AML-193 (cell line): ENCODE results near the gene TBP.

Source experiments
- DNase-seq, 2 experiments: peaks; one replicate each; lab custom pipeline; 2025; lab: John Stamatoyannopoulos, UW

Gene TBP

GRCh38 chr6:170535004-170535403 is 19.2 kb upstream of the TBP start:
- no peak for DNase-seq

DNA sequence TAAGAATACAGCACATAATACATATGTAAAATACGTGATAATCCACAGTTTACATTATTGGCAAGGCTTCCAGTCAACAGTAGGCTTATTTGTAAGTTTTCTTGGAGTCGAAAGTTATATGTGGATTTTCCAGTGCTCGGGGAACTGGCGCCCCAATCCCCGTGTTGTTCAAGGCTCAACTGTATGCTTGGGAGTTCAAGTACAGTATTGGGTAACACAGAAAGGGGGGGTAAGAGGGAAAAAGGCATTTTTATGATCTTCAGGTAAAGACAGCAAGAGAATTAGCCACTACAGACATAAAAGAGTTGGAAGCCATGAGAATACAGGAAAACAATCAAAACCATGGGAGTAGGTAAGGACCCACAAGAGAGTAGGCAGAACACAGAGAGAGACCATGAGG is 17.5 kb upstream of the TBP start:
- no peak for DNase-seq

DNA sequence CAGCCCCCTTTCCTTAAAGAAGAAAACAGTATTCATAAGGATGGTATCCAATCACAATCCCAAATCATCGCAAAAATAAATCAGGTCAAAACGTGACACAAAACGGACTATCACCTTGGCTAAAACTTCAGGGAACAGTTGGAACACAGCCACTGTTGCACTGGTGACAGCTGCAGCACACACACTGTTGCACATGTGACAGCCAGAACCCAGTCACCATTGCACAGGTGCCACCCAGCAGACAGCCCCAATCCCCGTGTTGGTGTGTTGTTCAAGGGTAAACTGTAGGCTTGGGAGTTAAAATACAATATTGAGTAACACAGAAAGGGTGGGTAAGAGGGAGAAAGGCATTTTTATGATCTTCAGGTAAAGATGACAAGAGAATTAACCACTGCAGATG is 16.8 kb upstream of the TBP start:
- DNase-seq: no peak

- no peak for DNase-seq
Measured at GRCh38 chr6:170542031-170542719, 12.0 kb upstream of the TBP start.

DNA sequence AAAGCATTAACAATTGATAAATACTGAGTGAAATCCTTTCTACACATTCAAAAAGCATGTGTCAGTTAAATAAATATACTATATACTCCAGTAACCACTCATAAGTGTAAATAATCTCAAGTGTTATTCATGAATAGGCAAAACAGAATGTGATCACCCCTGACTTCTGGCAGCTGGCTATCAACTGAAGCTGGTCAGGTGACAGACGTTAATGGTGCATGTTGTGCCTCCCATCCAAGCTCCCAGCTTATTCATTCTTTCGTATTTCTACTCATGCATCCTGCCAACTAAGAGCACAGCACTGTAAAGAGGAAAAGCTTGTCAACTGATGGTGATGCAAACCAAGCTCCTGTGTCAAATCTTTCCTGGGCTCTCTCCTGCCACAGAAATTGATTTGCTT is 8.8 kb upstream of the TBP start:
- DNase-seq: no peak

DNA sequence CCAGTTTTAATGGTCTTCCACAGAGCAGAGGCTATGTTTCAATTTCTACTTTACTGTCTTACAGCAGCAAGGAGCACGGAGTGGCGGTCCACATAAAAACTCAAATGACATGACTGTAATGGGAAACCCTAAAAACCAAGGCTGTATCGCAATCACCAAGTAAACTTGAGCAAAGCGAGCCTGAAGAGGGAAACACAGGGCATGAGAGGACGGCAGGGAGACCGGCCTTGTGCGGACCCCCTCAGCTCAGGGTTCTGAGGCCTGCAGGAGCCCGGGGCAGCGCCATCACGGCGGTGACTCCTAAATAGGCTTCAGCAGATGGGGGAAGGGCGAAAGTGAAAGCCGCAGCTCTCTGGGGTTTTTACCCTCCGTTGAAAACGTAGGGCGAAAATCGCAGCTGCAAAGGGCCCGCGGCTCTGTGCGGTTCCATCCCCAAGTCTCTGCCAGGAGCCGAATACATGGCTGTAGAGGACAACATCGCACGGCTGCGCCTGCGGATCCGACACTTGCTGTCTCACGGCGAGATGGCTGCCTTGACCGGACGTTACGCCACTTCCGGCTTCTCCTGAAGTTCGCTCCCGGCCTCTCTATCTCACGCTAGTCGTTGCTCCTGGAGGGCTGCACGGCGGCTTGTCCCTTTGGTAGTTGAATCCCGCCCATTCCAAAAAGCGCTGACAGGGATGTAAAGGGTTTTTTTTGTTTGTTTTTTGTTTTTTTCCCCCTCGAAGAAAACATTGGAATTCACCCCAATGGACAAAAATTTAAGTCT is 1.2 kb upstream of the TBP start, which contains the start of gene PSMB1:
Gene PSMB1, minus strand, starts transcription at position 543 of the 769 bp plus-strand sequence. Its CDS starts 65 bp downstream, at position 478.
- DNase-seq: peak; percentile 89 to 90

GRCh38 chr6:170553534-170554012 is 596 bp upstream of the TBP start:
- DNase-seq: peak; percentile 59 to 75

GRCh38 chr6:170554796-170555137 is 598 bp downstream of the TBP start:
- no peak for DNase-seq

DNA sequence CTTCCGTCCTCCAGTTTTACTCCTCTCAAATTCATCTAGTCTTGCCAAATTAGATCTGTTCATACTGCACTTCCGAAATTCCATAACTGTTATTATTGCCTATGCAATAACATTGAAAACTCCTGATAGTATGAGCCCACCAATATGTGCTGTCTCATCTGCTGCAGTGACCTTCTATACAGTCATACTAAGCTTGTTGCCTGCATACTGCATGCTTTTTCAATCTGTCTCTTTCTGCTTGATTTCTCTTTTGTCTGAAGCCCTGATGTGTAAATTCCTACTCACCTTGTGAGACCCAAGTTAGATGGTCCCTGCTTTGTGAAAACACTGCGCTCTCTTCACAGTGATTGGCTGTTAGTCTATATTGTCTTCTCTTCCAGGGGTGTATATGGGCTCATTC is 1.1 kb downstream of the TBP start:
- no peak for DNase-seq

GRCh38 chr6:170561555-170561954 is 7.4 kb downstream of the TBP start:
- no peak for DNase-seq

GRCh38 chr6:170564936-170565530 is 10.9 kb downstream of the TBP start:
- DNase-seq: no peak

GRCh38 chr6:170572704-170573466 is 18.7 kb downstream of the TBP start:
- DNase-seq: no peak

GRCh38 chr6:170575250-170575649 is 21.1 kb downstream of the TBP start:
- no peak for DNase-seq

GRCh38 chr6:170578909-170579308 is 24.7 kb downstream of the TBP start:
- DNase-seq: no peak

DNA sequence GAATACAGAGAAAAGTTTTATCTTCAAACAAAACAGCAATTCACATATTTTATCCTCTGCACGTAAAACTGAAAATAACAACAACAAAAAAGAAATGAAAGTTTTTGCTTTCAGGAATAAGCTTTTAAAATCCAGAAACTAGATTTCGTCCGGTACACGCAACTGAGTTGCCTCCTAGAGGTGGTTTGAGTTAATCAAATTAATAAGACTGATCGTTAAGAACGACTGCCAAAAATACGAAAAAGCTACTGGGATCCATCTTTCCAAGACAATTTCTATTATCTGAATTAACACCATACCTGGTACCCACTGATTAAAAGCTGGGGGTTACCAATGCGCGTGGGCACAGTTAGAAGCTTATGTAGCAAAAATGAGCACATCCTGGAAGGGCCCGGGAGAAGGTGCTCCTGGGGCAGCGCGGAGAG is 29.6 kb downstream of the TBP start:
- peak; percentile 53 to 54 for DNase-seq

DNA sequence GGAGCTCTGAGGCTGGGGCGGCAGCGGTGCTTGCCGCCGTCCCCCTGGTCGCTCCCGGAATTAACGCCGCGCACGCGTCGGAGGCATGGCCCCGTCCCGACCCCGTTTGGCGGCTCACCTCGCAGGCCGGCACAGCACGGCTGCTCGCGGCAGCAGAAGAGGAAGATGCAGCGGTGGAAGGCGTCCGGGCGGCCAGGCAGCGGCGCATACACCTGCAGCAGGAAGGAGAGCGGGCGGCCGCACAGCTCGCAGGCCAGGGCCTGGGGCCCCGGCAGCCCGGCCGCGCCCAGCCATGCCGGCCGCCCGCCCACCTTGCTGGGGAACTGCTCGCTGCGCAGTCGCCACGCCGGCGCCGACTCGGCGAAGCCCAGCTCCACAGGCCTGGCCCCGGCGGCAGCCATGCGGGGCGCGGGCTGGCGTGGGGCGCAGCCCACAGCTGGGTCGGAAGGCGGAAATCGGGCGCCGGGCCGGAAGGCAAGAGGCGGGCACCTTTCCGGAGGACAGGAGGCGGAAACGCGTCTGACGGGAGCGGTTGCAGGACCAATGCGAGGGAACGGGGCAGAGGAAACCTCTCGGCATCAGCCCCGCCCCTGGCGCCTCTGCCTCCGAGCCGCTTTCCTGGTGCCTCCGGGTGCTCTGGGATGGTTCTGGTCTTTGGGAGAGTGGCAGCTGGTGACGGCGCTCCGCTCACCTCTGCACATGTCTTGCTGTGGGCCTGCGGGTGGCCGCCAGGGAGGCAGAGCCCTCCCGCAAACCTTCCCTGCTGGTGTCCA is 30.2 kb downstream of the TBP start, which contains the start of gene PDCD2:
Gene PDCD2, minus strand, starts transcription at position 457 of the 773 bp plus-strand sequence. Its CDS starts 56 bp downstream, at position 401.
- peak; percentile 96 to 97 for DNase-seq

DNA sequence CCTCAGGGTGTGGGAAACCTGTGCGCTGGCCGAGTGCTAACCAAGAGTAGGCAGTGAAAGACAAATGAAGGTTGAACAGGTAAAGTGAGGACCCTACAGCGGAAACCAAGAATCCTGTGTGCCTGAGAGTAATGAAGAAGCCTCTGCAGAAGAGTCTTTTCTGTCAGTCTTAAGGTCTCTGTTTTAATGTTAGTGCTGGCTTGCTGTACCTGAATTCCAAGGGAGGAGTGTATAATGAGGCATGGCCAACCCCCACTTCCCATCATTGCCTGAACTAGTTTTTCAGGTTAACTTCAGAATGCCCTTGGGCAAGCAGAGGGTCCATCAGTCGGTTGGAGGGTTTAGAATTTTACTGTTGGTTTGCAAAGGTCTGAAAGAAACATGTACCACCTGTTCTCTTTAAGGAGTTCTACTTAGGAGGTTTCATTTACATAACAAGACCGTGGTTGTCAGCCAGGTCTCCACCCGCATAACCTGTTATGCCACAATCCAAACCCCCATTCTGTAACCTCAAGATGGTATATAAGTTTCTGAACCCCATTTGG is 30.9 kb downstream of the TBP start:
- DNase-seq: peak in 1 of 2 experiments; percentile 39

DNA sequence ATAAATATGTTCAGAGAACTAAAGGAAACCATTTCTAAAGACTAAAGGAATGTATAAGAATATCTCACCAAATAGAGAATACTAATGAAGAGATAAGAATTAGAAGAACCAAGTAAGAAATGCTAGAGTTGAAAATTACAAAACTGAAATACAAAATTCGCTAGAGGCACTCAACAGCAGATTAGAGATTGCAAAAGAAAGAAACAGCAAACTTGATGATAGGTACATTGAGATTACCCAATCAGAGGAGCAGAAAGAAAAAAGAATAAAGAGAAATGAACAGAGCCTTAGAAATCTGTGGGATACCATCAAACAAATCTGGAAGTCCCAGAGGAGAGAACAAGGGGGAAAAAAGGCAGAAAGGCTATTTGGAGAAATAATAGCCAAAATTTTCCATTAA is 36.6 kb downstream of the TBP start:
- DNase-seq: no peak

DNA sequence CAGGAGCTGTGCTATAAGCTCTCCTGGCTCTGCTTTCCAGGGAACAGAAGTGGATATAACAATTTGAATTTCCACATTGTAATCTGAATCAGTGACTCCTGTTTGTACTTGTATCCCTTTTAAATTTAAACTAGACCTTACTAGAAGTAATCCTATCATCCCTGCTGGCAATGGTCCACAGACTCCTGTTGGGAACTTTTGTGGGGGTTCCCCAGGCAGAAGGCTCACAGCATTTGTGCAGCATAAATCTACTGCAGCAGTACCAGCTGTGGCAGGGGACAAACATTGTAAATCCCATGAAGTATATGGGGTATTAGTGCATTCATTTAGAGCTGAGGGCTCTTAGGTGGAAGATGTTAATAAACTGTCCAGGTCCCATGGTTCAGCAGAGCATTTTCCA is 42.3 kb downstream of the TBP start:
- no peak for DNase-seq

GRCh38 chr6:170597278-170597677 is 43.1 kb downstream of the TBP start:
- no peak for DNase-seq
